GM18498 (cell line): ENCODE measurements around the gene PFN1.

ENCODE experiments used
- ATAC-seq: cut with Tn5 transposase; IDR thresholded peaks from one replicate; pipeline ENCODE4 v1.9.1; 2021; ENCODE audit warnings: mild to moderate bottlenecking, moderate library complexity; ENCODE audit not compliant: unreplicated experiment

Gene PFN1

DNA sequence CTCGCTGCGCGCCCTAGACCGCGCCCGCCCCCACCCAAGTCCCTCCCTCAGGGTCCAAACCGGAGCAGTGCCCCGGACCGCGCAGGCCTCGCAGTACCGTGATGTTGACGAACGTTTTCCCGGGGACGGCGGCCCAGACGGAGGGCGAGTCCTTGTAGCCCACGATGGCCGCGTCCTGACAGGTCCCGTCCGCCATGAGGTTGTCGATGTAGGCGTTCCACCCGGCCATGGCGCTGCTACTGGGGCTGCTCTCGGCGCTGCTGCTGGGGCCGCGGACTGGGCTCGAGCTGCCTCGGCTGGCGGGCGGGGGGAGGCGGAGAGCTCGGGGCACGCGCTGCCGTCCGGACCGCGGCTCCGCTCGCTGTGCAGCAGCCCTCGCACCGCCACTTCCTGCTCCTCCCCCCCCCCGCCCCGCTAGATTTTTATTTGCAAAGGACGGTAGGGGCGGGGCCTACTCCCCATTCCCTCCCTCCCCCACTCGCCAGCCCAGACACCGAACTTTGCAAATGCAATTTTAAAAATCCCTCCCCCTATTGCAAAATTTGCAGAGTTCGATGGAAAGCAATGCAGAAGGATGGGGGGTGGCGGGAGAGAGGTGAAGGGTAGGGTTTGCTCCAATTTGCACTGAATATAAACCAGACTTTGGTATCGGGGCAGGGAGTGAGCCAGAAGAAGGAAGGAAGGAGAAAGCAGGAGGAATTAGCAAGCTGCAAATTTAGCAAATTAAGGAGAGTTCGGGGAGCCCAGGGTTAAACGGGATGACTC is at the start of gene PFN1:
Gene PFN1, minus strand, starts transcription at position 365 of the 765 bp plus-strand sequence. Its CDS starts 136 bp downstream, at position 229.
- peak; percentile 20 for ATAC-seq

DNA sequence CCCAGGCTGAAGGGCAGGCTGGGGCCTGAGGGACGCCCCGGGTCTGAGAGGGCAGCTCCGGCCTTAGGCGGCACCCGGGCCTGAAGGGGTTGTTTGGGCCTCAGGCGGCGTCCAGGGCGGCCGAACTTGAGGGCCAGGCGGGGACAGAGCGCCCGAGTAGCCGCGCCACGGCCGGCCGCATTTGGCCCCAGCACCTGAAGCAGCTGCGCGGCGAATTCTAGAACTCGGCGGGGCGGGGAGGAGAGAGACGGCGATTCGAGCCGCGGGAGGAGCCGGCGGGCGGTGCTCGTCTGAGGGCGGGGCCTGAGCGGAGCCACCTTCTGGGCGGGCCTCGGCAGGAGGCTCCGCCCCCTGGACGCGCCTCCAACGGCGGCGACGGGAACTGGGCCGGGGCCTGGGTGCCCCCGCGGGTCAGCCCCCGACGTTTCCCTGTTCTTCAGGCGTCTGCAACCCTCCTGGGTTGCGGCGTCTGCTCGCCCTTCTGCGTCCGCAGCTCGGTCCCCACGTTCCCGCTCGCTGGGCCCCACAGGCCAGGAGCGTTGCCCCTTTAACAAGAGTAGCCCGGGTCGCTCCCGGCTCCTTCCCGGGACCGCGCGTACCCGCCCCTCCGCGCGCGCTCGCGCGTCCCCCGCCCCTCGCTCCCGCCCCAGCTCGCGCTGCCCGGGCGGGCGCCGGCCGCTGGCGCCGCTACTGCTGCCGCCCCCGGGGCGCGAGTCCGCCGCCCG is 49.1 kb upstream of the PFN1 start, which contains the start of the genes INCA1 and KIF1C:
Gene INCA1, minus strand, starts transcription at position 221 of the 725 bp plus-strand sequence. CDS start 3,085 bp downstream, outside the sequence.
Gene KIF1C, plus strand, starts transcription at position 649 of the 725 bp plus-strand sequence. CDS start 2,297 bp downstream, outside the sequence.
- ATAC-seq: peak; percentile 88

DNA sequence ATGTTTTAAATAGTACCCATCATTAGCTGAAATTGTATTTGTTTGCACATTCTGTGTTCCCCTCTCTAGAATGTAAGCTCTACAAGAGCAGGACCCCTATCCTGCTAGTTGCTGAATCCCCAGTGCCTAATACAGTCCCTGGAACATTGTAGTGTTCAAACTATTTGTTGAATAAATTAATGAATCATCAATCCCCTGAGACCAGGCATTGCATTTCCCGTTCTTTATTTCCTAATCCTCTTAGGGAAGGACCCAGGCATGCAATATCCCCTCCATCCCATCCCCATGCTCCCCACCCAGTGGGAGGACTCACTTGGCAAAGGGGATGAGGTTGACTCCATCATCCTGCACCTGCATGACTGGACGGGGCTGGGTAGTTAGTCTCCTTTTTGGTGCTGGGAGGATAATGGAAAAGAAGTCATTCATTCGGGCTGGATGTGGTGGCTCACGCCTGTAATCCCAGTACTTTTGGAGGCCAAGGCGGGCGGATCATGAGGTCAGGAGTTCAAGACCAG is 45.8 kb upstream of the PFN1 start:
- ATAC-seq: no peak

DNA sequence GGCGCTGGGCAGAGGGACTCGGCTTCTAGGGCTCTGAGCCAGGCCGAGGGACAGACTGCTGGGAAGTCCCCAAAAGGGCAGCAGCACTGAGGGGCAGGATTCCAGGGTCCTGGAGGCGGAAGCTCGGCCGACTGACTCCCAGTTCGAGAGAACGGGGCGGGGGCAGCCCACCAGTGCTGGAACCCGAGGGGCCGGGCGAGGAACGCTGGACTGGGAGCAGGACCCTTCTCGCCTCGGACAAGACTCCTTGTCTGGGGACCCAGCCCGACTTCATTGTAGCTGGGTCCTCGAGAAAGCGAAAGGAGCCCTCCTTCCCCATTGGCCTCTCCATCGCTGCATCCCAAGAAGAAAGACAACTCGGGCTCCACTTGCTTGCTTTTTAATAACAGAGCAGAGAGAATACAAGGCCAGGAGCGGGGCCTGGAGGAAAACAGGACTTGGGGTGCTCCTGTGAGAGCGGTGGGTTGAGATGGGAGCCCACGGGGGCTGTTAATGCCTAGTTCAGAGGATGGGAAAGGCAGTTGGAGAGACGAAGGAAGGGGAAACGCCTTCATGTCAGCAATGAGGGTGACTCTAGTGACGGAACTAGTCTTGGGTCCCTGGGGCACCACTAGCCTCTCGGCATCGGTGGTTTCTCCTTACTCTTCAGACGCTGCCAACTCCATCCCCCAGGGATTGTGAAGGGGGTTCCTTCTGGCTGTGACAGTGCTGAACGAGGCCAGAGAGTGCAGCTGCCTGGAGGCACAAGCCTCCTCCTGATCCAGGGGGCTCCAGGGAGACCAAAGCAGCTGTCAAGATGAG is 39.6 kb upstream of the PFN1 start:
- ATAC-seq: no peak

DNA sequence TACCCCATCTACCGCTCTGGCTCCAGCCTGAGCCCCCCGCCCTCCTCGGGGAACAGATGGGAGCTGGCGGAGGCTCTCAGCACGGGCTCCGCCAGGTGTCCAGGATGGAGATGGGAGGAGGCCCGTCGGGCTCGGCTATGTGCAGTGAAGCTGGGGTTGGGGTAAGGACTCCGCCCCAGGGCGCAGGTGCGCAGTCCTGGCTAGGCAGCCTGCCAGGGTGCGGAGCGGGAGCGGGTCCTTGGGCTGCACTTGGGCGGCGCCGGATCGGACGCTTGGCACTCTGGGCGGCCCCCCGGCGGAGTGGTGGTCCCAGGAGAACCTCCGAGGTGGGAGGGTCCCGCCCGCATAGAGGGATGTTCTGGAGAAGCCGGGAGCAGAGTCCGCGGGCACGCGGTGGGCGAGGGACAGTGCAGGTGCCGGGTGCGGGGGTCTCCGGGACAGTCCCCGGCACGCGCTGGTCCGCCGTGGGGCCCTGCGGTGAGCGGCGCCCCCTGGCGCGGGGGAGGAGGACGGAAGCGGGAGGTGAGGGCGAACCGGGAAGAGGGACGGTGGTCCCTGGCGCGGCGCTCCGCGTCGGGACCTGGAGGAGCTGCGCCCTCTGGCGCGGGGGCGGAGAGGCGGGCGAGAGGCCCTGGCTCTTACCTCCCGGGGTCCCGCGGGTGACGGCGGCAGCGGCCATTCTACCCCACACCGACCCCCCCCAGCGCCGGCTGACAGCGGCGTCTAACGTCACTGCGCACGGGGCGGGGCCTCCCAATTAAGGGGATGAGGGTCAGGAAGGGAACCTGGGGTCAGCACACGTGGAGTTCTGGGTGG is 38.8 kb upstream of the PFN1 start, which contains the start of gene CAMTA2:
Gene CAMTA2, minus strand, starts transcription at position 725 of the 816 bp plus-strand sequence. CDS start 1,453 bp downstream, outside the sequence.
- ATAC-seq: peak; percentile 76

DNA sequence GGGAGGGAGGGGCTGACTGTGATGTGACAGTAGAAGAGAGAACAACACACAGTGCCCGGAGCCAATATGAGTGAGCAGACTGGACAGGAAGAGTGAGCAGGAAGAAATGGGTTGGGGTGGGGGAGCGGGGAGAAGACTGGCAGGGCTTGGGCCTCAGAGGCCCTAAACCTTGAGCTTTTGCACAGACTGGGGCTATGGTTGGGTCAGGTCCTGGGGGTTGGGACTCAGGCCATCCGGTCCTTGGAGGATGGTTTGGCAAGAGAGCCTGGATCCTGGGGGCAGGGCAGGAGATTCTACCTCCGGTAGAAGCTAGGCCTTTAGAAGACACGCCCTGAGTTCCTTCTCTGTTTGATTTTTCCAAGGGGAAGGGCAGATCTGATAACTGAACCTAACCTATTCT is 38.1 kb upstream of the PFN1 start:
- no peak for ATAC-seq

DNA sequence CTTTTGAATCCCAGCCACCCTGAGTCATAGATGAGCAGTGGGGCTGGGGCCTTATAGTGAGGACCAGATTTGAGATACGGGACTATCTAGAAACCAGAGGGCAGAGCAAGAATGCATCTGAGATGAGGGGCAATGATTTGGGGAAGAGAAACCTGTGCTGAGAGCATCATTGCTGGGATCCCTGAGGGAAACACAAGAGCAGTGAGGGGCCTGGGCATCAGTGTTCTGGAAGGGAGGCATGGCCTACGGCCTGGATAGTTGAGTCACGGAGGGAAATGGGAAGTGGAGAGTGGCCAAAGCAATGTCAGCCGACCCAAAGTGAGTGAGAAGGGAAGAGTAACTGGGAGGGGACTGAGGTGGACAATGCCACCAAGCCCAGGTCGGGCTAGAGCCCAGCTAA is 34.0 kb upstream of the PFN1 start:
- ATAC-seq: no peak

DNA sequence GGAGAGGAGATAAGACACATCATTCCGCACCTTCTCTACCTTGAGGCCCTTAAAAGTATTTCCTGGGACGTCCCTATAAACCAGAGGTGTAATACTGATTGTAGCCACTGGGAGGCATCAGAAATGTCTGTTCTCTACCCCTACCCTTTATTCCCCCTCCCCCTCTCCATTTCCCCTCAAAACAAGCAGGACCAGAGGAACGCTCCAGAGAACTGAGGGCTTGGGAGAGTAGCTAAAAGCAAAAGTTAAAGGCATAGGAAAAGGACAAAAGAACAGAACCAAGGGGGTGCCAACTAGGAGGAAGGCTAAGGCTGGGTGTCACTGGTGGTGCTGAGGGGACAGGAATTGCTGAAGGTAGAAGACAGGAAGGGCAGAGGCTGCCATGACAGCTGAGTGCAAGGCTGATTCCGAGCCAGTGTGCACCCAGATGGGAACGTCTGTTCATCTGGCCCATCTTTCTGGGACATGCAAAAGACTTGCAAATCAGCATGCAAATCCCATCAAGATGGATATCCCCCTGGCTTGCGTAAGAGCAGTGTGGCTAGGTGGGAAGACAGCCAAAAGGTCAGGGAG is 32.4 kb upstream of the PFN1 start:
- ATAC-seq: no peak

DNA sequence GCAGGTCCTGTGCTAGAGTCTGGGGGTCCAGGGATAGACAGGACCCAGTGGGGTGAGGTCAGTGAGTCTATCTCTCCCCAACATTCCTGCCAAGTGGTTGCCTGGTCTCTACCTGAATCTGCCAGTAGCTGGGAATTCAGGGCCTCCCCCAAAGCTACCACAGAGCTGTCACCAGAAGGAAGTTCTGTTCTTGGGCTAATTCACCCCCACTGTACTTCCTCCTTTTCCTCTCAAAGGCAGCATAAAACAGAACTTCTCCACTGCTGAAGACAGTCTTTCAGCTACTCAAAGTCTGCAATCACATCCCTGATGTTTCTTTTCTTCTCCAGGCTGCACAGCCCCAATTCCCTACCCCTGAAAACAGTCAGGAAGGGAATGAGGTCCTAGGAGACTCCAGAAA is 30.4 kb upstream of the PFN1 start:
- ATAC-seq: no peak

DNA sequence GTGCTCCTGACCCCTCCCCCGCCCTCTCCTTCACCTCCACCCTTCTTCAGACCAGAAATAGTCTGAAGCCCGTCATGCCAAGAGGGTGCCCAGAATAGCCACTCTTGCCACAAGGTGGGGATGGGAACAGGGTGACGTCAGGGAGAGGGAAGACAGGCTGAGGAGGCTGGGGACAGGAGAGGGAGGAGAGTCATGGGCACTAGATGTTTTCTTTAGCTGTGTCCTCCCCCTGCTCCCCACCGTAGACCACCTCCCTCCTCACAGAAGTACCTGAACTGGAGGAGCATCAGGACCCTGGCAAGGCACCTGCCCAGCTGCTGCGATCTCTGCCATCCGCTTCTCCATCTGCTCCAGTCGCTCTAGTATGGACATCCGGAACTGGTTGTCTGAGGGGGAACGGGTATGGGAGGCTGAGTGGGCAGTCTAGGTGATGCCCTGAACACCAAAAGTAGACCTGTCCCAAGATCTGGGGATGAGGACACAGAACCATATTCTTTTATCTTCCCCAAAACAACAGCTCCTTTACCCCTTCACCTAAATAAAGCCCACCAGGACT is 25.9 kb upstream of the PFN1 start:
- no peak for ATAC-seq

DNA sequence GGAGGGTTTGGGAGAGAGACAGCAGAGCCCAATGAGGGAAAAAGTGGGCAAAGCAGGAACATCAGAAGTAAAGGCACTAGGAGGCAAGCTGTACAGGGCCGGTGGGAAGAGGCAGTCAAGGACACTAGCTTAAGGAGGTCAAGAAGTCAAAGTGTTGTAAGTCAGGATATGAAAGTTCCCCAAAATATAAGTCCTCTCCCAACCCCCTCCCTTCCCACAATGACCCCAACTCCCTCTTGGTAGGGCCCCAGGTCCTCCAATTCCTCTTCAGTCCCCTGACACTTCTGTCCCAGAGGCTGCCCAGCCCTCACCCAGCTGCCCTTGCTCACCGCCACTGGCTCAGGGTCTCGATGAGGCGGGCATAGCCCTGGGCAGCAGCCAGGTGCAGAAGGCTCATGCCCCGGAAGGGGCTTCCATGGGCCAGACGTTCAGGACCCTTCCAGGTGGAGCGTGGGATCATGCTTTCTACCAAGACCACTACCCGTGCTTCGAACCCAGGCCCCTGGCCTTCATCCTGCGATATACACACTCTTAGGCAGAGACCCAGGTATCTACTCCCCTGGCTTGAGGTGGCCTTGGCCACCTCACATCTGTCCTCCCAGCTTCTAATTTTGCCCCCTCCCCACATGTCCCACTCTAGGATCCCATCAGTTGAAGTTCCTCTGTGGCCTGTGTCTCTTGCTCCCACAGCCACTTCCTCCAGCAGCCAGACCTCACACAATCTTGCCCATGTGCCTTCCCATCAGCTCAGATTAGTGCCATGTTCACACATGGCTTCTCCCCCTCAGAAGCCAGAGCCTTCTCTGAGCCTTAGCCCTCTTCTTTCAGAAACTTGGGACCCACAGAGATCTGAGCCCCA is 25.2 kb upstream of the PFN1 start:
- no peak for ATAC-seq

DNA sequence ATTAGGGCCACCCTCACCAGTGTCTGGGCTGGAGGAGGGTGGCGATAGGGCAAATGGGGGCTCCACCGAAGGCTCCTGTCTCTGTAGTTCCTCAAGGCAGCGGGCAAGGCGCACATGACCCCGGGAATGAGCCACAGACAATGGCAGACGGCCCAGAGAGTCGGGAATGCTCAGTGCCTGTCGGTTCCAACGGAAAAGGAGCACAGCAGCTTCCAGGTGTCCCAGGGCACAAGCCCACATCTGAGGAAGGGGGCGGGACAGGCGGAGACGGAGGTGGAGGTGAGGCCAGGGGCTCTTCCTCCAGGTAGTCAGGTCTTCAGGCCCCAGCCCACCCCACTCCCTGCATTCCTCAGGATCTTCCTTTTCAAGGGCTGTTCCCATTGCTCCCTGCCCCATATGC is 24.4 kb upstream of the PFN1 start:
- ATAC-seq: no peak

DNA sequence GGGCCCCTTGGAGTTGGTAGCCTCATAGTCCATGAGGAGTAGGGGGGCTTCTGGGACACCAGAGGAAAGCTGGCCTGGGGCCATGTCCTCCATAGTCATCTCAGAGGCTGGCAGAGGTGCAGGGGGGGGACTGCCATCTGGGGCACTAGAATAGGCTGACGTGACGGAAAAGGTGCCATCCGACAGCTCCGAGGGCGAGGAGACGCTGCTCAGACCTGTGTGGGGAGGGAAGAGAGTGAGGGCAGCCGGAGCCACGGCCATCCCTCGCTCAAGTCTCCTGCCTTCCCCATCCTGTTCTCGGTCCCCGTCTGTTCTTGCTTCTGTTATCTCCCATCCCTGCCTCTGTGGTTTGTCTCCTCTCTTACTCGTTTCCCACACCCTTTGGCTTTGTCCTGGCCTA is 24.0 kb upstream of the PFN1 start:
- ATAC-seq: no peak

DNA sequence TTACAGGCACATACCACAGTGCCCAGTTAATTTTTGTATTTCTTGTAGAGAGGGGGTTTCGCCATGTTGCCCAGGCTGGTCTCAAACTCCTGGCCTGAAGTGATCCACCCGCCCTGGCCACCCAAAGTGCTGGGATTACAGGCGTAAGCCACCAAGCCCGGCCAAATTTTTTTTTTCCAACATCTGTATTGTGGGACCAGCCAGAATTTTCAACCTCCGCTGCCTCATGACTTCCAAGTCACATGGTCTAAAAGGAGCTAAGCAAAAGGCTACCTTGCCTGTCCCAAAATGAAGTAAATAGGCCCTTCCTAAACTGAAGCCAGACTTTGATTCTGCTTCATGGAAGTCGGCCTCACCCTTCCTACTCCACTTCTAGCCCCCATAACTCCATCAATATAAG is 23.5 kb upstream of the PFN1 start:
- ATAC-seq: no peak

DNA sequence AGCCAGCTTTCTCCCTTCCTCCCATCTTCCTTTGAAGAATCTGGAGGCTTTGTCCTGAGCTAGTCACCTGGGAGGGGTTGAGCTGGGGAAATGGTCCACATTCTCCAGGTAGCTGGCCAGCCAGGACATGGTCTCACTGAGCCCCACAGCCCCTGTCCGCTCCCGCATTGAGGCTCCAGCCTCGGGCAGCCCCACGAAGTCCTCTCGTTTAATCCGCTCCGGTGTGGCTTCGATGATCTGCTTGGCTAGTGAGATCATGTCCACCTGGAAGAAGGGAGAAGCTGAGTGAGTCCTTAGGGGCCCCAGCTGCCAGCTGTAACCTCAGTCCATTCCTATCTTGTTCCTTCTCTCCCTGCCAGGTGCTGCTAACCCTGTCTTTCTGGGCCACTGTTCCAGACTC is 21.9 kb upstream of the PFN1 start:
- ATAC-seq: no peak

DNA sequence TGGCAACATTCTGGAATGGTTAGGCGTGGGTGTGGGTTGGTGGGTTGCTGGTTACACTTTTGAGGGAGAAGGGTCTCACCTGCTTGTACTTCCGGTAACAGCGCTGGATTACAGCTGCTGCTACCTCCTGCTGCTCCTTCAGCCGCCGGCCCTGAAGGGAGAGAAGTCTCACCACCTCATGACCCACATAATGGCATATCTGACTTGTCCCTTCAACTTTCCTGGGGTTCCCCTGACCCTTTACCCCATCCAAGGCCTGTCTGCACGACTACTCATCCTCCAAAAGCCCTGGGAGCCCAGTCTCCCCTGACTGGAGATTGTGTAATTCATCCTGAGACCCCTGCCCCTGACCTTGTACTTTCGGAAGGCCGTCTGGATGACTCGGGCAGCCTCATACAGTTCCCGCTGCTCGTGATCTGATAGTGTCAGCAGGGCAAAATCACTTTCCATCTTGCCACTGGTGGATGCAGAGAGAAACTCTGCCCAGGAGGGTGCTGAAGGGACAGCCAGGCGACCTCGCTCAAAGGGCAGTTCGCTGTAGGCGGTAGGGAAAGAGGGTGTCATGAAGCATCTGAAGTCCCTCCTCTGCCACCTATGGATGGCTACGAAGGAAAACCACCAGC is 21.3 kb upstream of the PFN1 start:
- no peak for ATAC-seq

DNA sequence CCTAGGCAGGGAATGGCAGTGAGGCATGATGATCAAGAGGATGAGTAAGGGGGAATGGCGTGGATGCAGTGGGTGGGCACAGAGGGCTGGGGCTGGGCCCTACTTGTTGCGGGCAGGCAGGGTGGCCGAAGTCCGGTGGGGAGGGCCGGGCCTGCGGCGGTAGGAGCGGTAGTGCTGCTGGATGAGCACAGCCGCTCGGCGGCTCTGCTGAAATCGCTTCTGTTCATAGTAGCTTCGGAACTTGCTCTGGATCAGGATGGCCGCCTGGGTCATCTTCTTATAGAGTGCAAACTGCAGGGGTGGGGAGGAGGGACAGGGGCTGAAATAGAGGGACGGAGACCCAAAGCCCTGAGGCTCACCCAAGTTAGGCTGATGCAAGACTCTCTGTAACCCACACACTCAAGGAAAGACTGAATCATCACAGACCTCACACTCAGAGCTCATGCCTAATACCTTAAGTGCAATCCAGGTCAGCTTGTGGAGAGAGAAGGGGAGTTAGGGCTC is 20.8 kb upstream of the PFN1 start:
- ATAC-seq: no peak

DNA sequence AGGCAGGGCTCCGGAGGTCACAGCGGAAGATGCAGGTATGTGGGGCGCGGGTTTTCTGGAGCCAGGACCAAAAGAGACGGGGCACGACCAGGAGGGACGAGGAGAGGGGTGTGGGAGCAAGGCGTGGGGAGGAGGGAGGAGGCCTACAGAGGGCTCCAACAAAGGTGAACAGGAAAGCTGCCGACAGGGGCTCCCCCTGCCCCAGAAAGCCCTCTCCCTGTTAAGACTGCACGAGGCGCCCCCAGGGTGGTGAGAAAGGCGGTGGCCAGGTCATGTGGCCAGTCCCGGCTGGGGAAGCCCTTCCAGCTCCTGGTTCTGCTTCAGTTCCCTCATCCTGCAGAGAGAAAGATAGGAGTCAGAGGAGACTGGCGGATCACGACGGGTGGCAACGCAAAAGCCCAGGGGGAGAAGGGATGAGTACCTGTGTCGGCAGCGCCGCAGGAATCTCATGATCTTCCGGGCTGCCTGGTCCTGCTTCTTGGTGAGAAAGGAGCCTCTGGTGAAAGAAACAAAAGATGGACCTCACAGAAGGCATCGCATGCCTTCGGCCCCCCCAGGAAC is 20.2 kb upstream of the PFN1 start:
- no peak for ATAC-seq
